GM23338 (cell line): ENCODE data around the gene CCDC186.

Experiments
- CTCF ChIP-seq, 2 experiments: fragments of 200-600 bp in 1 of 2; sonication (generic) in 1 of 2; conservative IDR thresholded peaks; 2 replicates each; pipeline versions ENCODE4 v1.5.1 to v1.6.1; 2016 to 2017; ENCODE audit warnings: antibody characterized with exemption in 2 of 2, low read depth in 2 of 2, mild to moderate bottlenecking in 2 of 2, moderate library complexity in 1 of 2
- EZH2 ChIP-seq: fragments of 200-600 bp; sonication (generic); IDR thresholded peaks from one replicate; pipeline ENCODE4 v1.8.0; 2017; ENCODE audit warnings: antibody characterized with exemption, mild to moderate bottlenecking, low read depth; ENCODE audit not compliant: unreplicated experiment
- POLR2AphosphoS5 ChIP-seq: IDR thresholded peaks from 2 replicates; pipeline ENCODE4 v1.6.1; 2016; ENCODE audit warnings: antibody characterized with exemption, low read depth
- REST ChIP-seq: IDR thresholded peaks from one replicate; pipeline ENCODE4 v1.6.1; 2018; ENCODE audit warnings: antibody characterized with exemption; ENCODE audit not compliant: unreplicated experiment

GRCh38 chr10:114087655-114088054, 86.3 kb downstream of the CCDC186 start:
- TF ChIP-seq REST, result no peak
- TF ChIP-seq CTCF (conservative IDR thresholded peaks at IDR 0.05; ENCODE audit: low read depth in 2 of 2), result 0 out of 4 replicates have a peak, but pooled peaks of 1 of the 2 experiments have one; percentile 10
- TF ChIP-seq POLR2AphosphoS5, result no peak
- no peak for TF ChIP-seq EZH2
